Mucosa of descending colon (tissue), 3 donors: ENCODE measurements around the gene PIERCE2. TPM values are rescaled to one million over a fixed set of nuclear protein-coding genes. Genes with fewer than 3 reads are reported as not detected.

Experiments
- ATAC-seq: fragments of 200-7000 bp; cut with Tn5 transposase; one replicate; pipeline ENCODE4 v1.9.1; 2020; ENCODE audit warnings: mild to moderate bottlenecking, moderate library complexity
- DNase-seq, 3 donors: peaks; one replicate each; pipeline ENCODE4 v3.0.0-alpha.2; 2020
- H3K36me3 ChIP-seq: fragments of 200-600 bp; one replicate; pipeline ENCODE4 v1.8.0; 2021; ENCODE audit warnings: low read depth, mild to moderate bottlenecking
- H3K4me1 ChIP-seq: fragments of 200-600 bp; one replicate; pipeline ENCODE4 v1.8.0; 2021; ENCODE audit warnings: low read depth, mild to moderate bottlenecking
- H3K4me3 ChIP-seq: fragments of 200-600 bp; one replicate; pipeline ENCODE4 v1.8.0; 2021; ENCODE audit warnings: mild to moderate bottlenecking
- H3K9me3 ChIP-seq: fragments of 200-600 bp; one replicate; pipeline ENCODE4 v1.8.0; 2021; ENCODE audit warnings: mild to moderate bottlenecking
- intact Hi-C, 2 donors: fragments of 100-400 bp; cut with DNase I in 1 of 2; cut with micrococcal nuclease in 1 of 2; formaldehyde crosslinking; loops; one replicate each; pipeline versions ENCODE4 v1.11.0 to v1.11.1; 2022; cut with DNase I, micrococcal nuclease
- total RNA-seq, 3 donors: library from RNA; stranded (reverse); fragmentation: NEBNext Ultra II Directional in 2 of 3; extraction: Animal tissue kit (Norgen Biotek cat#: 25700) in 2 of 3; gene quantifications; one replicate each; pipeline versions ENCODE4 v1.2.1 to v1.2.4, GENCODE V29; 2021 to 2023
- TF ChIP-seq, protein P1 (sequence below): fragments of 200-600 bp; IDR thresholded peaks from one replicate; pipeline ENCODE4 v1.8.0; 2022; ENCODE audit warnings: antibody characterized with exemption, mild to moderate bottlenecking
- donor health status: DM: no; HTN: no; CAD: no; lungs with moderate emphysema.
- donor health status: DM: no; HTN: no; CAD: no.
- donor health status: DM: no; HTN: yes; CAD: no.

The PIERCE2 gene
- total RNA-seq, 3 donors from 2014 or later, result 3.0 to 6.5 (median 5.4) TPM

DNA sequence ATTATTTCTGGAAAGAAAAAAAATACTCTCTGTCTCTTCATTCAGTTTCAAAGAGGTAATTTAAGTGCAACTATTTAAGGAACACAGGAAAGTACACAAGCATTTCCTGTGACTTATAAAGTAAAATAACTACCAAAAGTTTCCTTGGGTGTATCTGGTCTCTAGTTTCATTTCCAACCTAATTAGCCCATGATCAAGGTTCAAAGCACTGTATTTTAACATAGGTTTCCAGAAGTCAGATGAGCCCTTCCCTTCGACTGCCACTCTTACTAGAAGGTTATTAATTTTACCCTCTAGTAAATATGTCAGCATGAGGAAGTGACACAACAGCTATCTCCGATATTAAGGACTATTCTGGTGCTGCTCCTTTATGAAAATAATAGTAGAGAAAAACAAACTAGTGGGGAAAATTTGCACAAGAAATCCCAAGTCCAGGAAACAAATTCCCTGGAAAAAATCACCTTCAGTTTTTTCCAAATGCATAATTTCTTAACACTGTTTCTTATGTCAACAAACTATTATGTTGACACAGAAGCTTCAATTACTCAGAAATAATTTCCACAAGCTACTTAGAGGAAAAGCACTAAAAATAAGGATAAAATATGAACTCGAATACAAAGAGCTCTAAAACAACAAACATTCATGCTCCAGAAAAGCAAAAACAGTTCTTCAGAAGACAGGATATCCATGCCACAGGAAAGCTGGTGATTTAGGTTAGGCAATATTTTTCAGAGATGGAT lies 35.4 kb upstream of the PIERCE2 start:
- H3K4me3 ChIP-seq, result no peak overlapping the region
- TF ChIP-seq, protein P1, sequence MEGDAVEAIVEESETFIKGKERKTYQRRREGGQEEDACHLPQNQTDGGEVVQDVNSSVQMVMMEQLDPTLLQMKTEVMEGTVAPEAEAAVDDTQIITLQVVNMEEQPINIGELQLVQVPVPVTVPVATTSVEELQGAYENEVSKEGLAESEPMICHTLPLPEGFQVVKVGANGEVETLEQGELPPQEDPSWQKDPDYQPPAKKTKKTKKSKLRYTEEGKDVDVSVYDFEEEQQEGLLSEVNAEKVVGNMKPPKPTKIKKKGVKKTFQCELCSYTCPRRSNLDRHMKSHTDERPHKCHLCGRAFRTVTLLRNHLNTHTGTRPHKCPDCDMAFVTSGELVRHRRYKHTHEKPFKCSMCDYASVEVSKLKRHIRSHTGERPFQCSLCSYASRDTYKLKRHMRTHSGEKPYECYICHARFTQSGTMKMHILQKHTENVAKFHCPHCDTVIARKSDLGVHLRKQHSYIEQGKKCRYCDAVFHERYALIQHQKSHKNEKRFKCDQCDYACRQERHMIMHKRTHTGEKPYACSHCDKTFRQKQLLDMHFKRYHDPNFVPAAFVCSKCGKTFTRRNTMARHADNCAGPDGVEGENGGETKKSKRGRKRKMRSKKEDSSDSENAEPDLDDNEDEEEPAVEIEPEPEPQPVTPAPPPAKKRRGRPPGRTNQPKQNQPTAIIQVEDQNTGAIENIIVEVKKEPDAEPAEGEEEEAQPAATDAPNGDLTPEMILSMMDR, result no peak
- H3K9me3 ChIP-seq, result no peaks in the 10 kb centered on the region
- no peak for DNase-seq
- H3K36me3 ChIP-seq, result peaks cover 9% of the 10 kb centered on the region
- peak; percentile 31 for ATAC-seq
- no peaks in the 10 kb centered on the region for H3K4me1 ChIP-seq
- intact Hi-C loops, result no loop called here

DNA sequence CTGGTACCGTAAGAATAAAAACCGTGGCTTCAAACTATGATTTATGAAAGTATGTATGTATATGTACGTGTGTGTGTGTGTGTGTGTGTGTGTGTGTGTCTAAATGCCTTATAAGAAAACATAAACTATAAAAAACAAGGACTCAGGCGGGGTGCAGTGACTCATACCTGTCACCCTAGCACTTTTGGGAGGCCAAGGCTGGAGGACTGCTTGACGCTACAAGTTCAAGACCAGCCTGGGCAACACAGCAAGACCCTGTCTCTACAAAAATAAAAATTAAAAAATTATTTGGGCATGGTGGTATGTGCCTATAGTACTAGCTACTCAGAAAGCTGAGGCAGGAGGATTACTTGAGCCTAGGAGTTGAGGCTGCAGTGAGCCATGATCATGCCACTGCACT lies 29.2 kb upstream of the PIERCE2 start:
- DNase-seq, result no peak
- H3K9me3 ChIP-seq, result no peaks in the 10 kb centered on the region
- H3K4me1 ChIP-seq, result no peaks in the 10 kb centered on the region
- intact Hi-C loops, result no loop called here
- ATAC-seq, result no peak
- H3K36me3 ChIP-seq, result peaks cover 9% of the 10 kb centered on the region
- TF ChIP-seq, protein P1, result no peak
- no peak overlapping the region for H3K4me3 ChIP-seq

DNA sequence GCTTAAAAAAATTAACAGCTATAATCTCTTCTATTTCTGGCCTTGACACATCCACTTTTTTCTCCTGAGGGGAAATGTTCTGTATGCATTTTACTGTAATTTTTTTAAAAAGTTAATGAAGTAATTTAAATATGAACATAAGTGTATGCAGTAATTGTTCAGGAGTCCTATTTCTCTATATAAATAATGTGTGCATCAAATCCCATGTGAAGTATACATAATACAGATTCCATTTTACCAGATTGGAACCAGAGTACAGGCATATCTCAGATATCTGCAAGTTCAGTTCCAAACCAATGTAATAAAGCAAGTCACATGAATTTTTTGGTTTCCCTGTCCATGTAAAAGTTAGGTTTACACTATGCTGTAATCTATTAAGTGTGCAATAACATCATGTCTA lies 26.7 kb upstream of the PIERCE2 start:
- intact Hi-C loops, result no loop called here
- no peak for DNase-seq
- ATAC-seq, result no peak

DNA sequence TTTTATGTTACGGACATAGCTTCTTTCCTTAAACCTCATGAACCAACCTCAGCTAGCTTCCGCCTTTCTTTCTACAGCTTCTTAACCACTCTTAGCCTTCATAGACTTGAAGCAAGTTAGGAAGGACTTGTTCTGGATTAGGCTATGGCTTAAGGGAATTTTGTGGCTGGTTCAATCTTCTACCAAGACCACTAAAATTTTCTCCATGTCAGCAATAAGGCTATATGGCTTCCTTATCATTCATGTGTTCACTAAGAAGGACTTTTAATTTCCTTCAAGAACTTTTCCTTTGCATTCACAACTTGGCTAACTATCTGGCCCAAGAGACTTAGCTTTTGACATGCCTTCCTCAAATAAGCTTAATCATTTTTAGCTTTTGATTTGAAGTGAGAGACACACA lies 24.6 kb upstream of the PIERCE2 start:
- no peaks in the 10 kb centered on the region for H3K9me3 ChIP-seq
- no peaks in the 10 kb centered on the region for H3K36me3 ChIP-seq
- intact Hi-C loops, result no loop called here
- DNase-seq, result no peak
- TF ChIP-seq, protein P1, result no peak
- no peak overlapping the region for H3K4me3 ChIP-seq
- H3K4me1 ChIP-seq, result no peaks in the 10 kb centered on the region
- no peak for ATAC-seq

More for the DNA sequence above, 26.7 kb upstream of the PIERCE2 start:
- Histone ChIP-seq H3K9me3 (no peaks in the 10 kb centered on the region), H3K36me3 (peaks cover 4% of the 10 kb centered on the region), H3K4me1 (no peaks in the 10 kb centered on the region), H3K4me3 (no peak overlapping the region)
- TF ChIP-seq, protein P1, result no peak

DNA sequence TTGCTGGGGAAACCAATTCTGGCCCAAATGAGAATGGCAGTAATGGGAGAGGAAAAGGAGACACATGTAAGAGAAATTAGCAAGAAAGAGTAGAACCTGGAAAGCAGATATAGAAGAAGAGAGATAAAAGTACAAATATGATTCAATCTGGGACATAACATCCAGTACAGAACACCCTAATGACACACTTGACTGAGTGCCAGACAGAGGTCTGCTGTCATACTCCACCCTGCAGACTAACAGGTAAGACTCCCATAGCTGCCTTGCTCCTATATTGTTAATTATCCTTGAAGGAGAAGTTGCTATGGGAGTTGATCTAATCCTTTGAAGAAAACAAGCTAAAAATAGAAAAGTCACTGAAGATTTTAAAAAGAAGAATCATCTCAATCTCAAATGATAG lies 21.3 kb upstream of the PIERCE2 start:
- DNase-seq, result no peak
- no peaks in the 10 kb centered on the region for H3K36me3 ChIP-seq
- intact Hi-C loops, result no loop called here

More for the DNA sequence above, 21.3 kb upstream of the PIERCE2 start:
- no peak for ATAC-seq
- H3K4me3 ChIP-seq, result no peak overlapping the region
- TF ChIP-seq, protein P1, result no peak
- no peaks in the 10 kb centered on the region for H3K9me3 ChIP-seq
- H3K4me1 ChIP-seq, result no peaks in the 10 kb centered on the region
